Naive B cell (primary cell): Measurements from ENCODE around the gene MUCL1. TPM values are rescaled to one million over a fixed set of nuclear protein-coding genes. Genes with fewer than 3 reads are reported as not detected.
A peak's percentile ranks its signal among the peaks of the same experiment; 100 is the strongest.

Experiments used
- ATAC-seq, 2 donors: fragments of 150-1000 bp; cut with Tn5 transposase; 2 replicates each; pipeline ENCODE4 v1.10.0; 2021; ENCODE audit warnings: low read depth in 2 of 2, mild to moderate bottlenecking in 2 of 2, moderate library complexity in 2 of 2
- DNase-seq: peaks from one replicate; pipeline ENCODE4 v3.0.0; 2022
- H3K27ac Mint-ChIP-seq, 6 donors: one replicate each; pipeline ENCODE4 v1.8.0; 2020 to 2022; ENCODE audit warnings: mild to moderate bottlenecking in 6 of 6, mixed read lengths in 6 of 6, moderate library complexity in 5 of 6, inconsistent platforms in 2 of 6
- H3K27me3 Mint-ChIP-seq, 3 donors: one replicate each; pipeline ENCODE4 v1.8.0; 2021 to 2022; ENCODE audit warnings: mixed read lengths in 3 of 3, mild to moderate bottlenecking in 1 of 3
- H3K36me3 Mint-ChIP-seq, 2 donors: one replicate each; pipeline ENCODE4 v1.8.0; 2020 to 2022; ENCODE audit warnings: mixed read lengths in 2 of 2, inconsistent platforms in 1 of 2, mild to moderate bottlenecking in 1 of 2
- H3K4me1 Mint-ChIP-seq, 3 donors: one replicate each; pipeline ENCODE4 v1.8.0; 2020 to 2022; ENCODE audit warnings: mixed read lengths in 3 of 3, inconsistent platforms in 1 of 3, mild to moderate bottlenecking in 1 of 3, moderate library complexity in 1 of 3
- H3K4me3 Mint-ChIP-seq, 8 donors: one replicate each; pipeline ENCODE4 v1.8.0; 2020 to 2022; ENCODE audit warnings: mild to moderate bottlenecking in 8 of 8, mixed read lengths in 8 of 8, moderate library complexity in 8 of 8, inconsistent platforms in 2 of 8
- H3K9me3 Mint-ChIP-seq, 7 donors: one replicate each; pipeline ENCODE4 v1.8.0; 2020 to 2022; ENCODE audit warnings: mixed read lengths in 7 of 7, mild to moderate bottlenecking in 5 of 7, inconsistent platforms in 2 of 7, moderate library complexity in 1 of 7
- polyA plus RNA-seq, 6 donors: library from polyadenylated mRNA; unstranded; fragments of 300-500 nt; fragmentation: Illumina TruSeq; gene quantifications; one replicate each; pipeline ENCODE4 v1.2.3, GENCODE V29; 2021; ENCODE audit warnings: low read depth in 6 of 6

Gene MUCL1, protein sequence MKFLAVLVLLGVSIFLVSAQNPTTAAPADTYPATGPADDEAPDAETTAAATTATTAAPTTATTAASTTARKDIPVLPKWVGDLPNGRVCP
- not detected for polyA plus RNA-seq

DNA sequence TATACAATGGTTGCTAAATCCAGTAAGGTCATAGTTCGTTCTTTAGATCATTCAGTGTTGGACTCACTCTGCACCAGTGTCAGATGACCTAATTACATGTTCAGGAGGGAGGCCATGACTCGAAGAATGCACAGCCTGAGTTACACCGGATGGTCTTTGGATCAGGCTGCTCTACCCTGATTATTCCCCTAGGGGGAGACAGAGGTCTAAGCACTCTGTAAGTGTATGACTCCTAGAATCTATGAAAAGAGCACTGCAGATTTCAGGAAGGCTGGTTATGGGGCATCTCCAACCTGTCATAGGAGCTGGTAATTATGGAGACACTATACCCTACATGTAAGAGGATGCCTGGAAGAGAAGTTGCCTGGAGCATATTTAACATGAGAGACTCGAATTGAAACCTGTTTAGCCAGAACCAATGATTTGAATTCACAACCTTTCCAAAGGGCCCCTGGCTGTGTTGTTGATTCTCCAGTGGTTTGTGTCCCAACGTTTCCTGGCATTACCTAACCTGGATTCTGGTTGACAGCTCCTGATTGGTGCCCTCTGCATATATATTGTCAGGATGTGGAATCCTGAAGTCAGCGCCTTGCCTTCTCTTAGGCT is at the start of gene MUCL1:
Gene MUCL1, plus strand, starts transcription at position 584 of the 606 bp plus-strand sequence. CDS start 67 bp downstream, outside the sequence.
- Mint-ChIP-seq H3K4me1 (no peaks in the 10 kb centered on the region), H3K27ac (peak within 1 kb of the TSS in 2 of 6 donors; percentile 19 to 62), H3K27me3 (peaks cover 4 to 12% (median 8%) of the 10 kb centered on the region in 3 donors), H3K4me3 (no peak within 1 kb of the TSS), H3K9me3 (no peaks in the 10 kb centered on the region), H3K36me3 (no peaks in the 10 kb centered on the region)
- peak; percentile 42 for DNase-seq
- peak; percentile 75 to 87 for ATAC-seq

DNA sequence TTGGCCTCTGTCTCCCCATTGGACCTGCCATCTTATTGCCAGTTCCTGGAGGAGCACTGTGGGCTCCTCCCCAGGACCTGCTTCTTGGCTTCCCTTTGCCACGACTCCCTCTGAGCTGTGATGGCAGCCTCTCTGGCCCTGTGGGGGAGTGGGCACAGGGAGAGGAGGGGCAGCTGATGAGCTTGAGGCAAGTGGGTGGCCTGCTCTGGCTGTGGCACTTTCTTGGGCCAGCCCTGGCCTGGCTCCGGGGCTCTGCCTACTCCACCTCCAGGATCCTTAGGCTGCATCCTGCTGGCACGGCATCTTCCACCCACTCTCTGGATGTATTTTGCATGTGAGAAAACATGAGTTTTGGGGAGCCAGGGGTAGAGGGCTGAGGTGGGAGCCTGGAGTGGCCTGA is 32.6 kb upstream of the MUCL1 start:
- Mint-ChIP-seq H3K27ac (no peak overlapping the region), H3K9me3 (peaks cover 2 to 37% (median 12%) of the 10 kb centered on the region in 7 donors)
- ATAC-seq, result no peak

DNA sequence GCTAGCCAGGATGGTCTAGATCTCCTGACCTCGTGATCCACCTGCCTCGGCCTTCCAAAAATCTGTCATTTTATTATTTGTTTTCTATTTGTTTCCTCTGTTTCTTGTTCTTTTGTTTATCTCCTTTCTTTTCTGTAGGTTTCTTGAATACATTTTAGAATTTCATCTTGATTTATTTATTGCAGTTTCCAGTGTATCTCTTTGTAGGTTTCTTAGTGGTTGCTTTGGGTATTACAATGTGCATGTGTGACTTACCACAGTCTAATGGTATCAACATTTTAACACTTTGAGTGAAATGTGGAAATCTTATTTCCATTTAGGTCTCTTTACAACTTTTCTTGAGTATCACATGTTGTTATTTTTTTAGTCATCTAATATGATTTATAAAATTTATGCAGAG is 29.9 kb upstream of the MUCL1 start:
- Mint-ChIP-seq H3K36me3 (peaks cover 0 to 7% of the 10 kb centered on the region in 2 donors), H3K9me3 (peaks cover 2 to 25% (median 9%) of the 10 kb centered on the region in 7 donors), H3K4me3 (no peak overlapping the region), H3K27me3 (peaks cover 19 to 30% (median 28%) of the 10 kb centered on the region in 3 donors), H3K27ac (no peak overlapping the region), H3K4me1 (no peaks in the 10 kb centered on the region)
- no peak for DNase-seq
- ATAC-seq, result no peak

More for the DNA sequence above, 32.6 kb upstream of the MUCL1 start:
- Mint-ChIP-seq H3K27me3 (peaks cover 24 to 33% (median 30%) of the 10 kb centered on the region in 3 donors), H3K36me3 (peaks cover 0 to 8% of the 10 kb centered on the region in 2 donors), H3K4me1 (no peaks in the 10 kb centered on the region), H3K4me3 (no peak overlapping the region)
- no peak for DNase-seq

DNA sequence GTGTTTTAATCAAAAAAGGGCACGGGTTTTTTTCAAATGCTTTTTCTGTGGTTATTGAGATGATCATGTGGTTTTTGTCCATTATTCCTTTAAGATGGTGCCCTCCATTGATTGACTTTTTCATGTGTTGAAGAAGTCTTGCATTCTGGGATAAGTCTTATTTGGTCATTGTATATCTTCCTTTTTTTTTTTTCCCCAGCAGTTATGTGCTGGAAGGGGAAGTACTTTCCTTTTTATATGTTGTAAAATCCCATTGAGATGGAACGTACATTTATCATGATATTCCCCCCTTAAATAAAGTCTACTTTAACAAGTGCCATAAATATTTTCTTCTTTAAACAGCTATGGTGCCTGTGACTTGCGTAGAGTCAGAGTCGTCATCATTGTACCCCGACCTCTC is 24.8 kb upstream of the MUCL1 start:
- Mint-ChIP-seq H3K4me3 (no peak overlapping the region), H3K9me3 (peaks cover 0 to 2% (median 0%) of the 10 kb centered on the region in 7 donors), H3K27ac (no peak overlapping the region)

DNA sequence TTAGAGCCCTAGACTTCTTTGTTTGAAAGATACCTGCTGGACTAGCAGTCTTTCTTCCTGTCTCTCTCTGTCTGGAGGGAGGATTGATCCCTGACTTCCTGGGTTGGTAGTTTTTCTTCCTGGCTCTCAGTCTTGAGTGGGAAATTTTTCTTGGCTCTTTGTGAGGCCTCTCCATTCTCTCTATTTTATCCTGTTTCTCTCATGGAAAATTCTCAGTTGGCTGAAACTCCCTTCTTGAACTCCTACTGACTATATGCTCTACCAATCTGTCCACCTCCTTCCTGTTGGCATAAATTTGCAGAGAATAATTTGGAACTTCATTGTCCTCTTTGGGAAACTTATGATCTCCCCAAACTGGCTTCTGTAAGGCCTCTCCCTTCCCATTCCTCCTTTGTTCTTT is 24.1 kb upstream of the MUCL1 start:
- peaks cover 0 to 6% (median 0%) of the 10 kb centered on the region in 7 donors for H3K9me3 Mint-ChIP-seq
- no peaks in the 10 kb centered on the region for H3K36me3 Mint-ChIP-seq
- H3K4me3 Mint-ChIP-seq, result no peak overlapping the region
- H3K27ac Mint-ChIP-seq, result peak overlapping the region in 1 of 6 donors; percentile 62
- no peaks in the 10 kb centered on the region for H3K4me1 Mint-ChIP-seq
- H3K27me3 Mint-ChIP-seq, result peaks cover 8 to 21% (median 16%) of the 10 kb centered on the region in 3 donors
- no peak for ATAC-seq
- DNase-seq, result no peak

More for the DNA sequence above, 24.8 kb upstream of the MUCL1 start:
- DNase-seq (no peak), ATAC-seq (no peak)
- no peaks in the 10 kb centered on the region for H3K36me3 Mint-ChIP-seq
- no peaks in the 10 kb centered on the region for H3K4me1 Mint-ChIP-seq
- peaks cover 9 to 22% (median 11%) of the 10 kb centered on the region in 3 donors for H3K27me3 Mint-ChIP-seq

DNA sequence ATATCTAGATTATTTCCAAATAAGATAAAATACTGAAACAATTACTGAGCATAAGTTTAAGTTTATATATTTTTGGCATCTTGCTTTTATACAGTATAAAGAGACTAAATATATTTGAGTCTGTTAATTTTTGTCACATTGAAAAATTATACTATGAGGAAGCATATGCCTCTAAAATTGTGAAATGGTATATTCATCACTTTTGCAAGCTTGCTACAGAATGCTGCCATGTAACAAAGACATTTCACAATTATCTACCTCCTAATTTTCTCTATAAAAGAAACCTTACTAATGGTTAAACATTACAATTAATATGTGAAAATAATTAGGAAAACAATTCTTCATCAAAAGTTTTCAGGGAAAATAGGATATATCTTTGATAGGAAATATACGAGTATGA is 22.7 kb upstream of the MUCL1 start:
- peaks cover 22 to 34% (median 30%) of the 10 kb centered on the region in 3 donors for H3K27me3 Mint-ChIP-seq
- H3K9me3 Mint-ChIP-seq, result peaks cover 0 to 9% (median 0%) of the 10 kb centered on the region in 7 donors

DNA sequence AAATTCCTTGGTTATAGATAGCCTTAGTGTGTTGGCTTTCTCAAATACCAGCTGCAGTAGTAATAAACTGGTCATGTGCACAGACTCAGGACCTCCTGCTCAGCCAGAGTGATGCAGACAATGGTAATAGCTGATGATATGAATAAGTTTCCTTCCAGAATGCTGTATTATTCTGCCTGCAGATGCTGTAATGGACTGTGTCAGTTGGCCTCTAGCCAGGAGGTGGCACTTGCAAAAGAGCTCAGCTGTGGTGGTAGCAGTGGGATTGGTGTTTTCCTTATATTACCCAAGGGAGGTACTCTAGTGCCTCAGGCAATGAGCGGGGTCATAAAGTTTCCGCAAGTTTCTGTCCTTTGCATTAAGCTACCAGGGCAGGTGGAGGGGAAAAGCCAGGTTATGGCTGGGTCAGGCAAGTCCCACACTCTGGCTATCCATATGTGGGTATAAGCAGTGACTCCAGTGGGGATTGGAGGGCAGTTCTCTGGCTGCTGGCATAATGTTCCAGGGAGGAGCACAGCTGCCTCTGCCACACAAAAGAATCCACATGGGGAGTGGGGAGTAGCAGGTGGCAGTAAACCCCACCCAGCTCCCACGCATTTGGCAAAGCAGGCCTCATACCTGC is 14.0 kb upstream of the MUCL1 start:
- H3K27me3 Mint-ChIP-seq, result peaks cover 35 to 47% (median 41%) of the 10 kb centered on the region in 3 donors
- ATAC-seq, result no peak
- no peak overlapping the region for H3K27ac Mint-ChIP-seq
- peaks cover 0 to 35% (median 17%) of the 10 kb centered on the region in 7 donors for H3K9me3 Mint-ChIP-seq
- no peaks in the 10 kb centered on the region for H3K4me1 Mint-ChIP-seq
- H3K36me3 Mint-ChIP-seq, result peaks cover 7 to 8% of the 10 kb centered on the region in 2 donors
- no peak for DNase-seq
- H3K4me3 Mint-ChIP-seq, result no peak overlapping the region

More for the DNA sequence above, 22.7 kb upstream of the MUCL1 start:
- no peak overlapping the region for H3K27ac Mint-ChIP-seq
- no peak overlapping the region for H3K4me3 Mint-ChIP-seq
- H3K4me1 Mint-ChIP-seq, result no peaks in the 10 kb centered on the region
- DNase-seq (no peak), ATAC-seq (no peak)
- no peaks in the 10 kb centered on the region for H3K36me3 Mint-ChIP-seq

DNA sequence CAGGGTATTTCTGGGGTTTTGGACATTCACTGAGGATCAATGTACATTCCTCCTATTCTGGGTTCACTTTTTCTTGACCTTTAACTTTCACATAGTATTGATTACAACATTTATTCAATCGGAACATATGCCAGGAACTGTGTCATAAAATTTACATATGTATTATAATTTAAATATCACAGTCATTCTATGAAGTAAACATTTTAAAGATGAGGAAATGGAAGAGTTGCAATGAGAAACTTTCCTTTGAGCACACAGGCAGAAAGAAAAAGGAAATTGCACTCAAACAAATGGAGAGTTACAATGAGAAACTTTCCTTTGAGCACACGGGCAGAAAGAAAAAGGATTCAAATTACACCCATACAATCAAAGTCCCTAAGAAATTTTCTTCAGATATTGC is 3.1 kb downstream of the MUCL1 start:
- Mint-ChIP-seq H3K27ac (no peak overlapping the region), H3K4me1 (no peaks in the 10 kb centered on the region), H3K27me3 (peaks cover 17 to 35% (median 27%) of the 10 kb centered on the region in 3 donors), H3K9me3 (peaks cover 0 to 4% (median 2%) of the 10 kb centered on the region in 7 donors), H3K4me3 (no peak overlapping the region), H3K36me3 (peaks cover 0 to 7% of the 10 kb centered on the region in 2 donors)
- ATAC-seq (no peak), DNase-seq (no peak)

DNA sequence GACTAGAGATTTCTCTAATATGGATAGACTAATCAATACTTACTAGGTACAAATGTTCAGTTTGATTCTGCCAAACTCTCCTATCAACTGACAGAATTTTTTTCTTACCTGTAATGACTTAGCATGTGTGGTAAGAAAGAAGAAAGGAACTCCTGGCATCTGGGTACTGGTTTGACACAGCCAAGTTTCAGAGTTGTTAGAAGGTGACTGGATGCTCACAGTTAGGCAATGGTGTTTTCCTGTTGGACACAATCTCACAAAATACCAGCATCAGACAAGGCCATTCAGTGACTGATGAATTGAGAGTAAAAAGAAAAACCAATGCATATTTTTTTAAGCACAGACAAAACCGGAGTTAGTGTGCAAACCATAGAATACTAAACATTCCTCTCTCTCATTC is 4.2 kb downstream of the MUCL1 start:
- Mint-ChIP-seq H3K36me3 (peaks cover 0 to 8% of the 10 kb centered on the region in 2 donors), H3K9me3 (peaks cover 0 to 4% (median 2%) of the 10 kb centered on the region in 7 donors), H3K4me3 (no peak overlapping the region), H3K27ac (no peak overlapping the region), H3K27me3 (peaks cover 19 to 44% (median 39%) of the 10 kb centered on the region in 3 donors), H3K4me1 (no peaks in the 10 kb centered on the region)
- no peak for DNase-seq
- no peak for ATAC-seq

DNA sequence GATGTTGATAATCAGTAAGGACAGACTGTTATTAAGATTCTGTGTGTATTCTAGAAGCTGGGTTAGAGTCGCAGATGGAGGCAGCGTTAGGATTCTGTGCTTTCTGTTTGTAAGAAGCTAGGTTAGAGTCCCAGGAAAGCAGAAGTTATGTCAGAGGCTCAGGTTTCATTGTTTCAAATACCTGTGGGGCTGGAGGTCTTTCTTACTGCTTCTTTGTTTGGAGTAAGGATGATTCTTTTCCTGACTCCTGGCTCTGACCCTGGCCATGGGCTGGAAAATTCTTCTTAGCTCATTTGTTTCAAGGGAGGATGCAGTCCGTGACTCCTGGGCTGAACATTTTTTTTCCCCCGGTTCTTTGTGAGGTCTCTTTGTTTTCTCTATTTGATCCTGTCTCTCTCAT is 5.2 kb downstream of the MUCL1 start:
- H3K4me3 Mint-ChIP-seq, result no peak overlapping the region
- H3K9me3 Mint-ChIP-seq, result peaks cover 0 to 4% (median 2%) of the 10 kb centered on the region in 7 donors
- ATAC-seq (no peak), DNase-seq (no peak)
- H3K27me3 Mint-ChIP-seq, result peaks cover 23 to 44% (median 43%) of the 10 kb centered on the region in 3 donors
- H3K36me3 Mint-ChIP-seq, result peaks cover 0 to 8% of the 10 kb centered on the region in 2 donors
- no peak overlapping the region for H3K27ac Mint-ChIP-seq
- H3K4me1 Mint-ChIP-seq, result no peaks in the 10 kb centered on the region

DNA sequence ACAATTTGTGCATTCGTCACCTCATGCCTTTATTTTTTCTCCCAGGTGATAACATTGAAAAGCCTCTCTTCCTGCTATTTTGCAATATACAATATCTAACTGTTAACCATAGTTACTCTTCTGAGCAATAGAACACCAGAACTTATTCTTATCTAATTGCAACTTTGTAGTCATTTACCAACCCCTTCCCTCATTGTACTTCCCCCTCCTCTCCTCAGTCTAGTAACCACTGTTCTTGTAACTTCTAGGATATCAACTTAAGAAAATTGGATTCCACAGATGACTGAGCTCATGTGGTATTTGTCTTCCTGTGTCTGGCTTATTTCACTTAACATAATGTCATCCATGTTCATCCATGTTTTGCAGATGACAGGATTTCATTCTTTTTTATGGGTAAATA is 7.6 kb downstream of the MUCL1 start:
- peaks cover 0 to 4% (median 2%) of the 10 kb centered on the region in 7 donors for H3K9me3 Mint-ChIP-seq
- H3K27ac Mint-ChIP-seq, result no peak overlapping the region
- H3K4me1 Mint-ChIP-seq, result no peaks in the 10 kb centered on the region
- H3K36me3 Mint-ChIP-seq, result peaks cover 0 to 8% of the 10 kb centered on the region in 2 donors
- peaks cover 23 to 49% (median 44%) of the 10 kb centered on the region in 3 donors for H3K27me3 Mint-ChIP-seq
- DNase-seq (no peak), ATAC-seq (no peak)
- no peak overlapping the region for H3K4me3 Mint-ChIP-seq

DNA sequence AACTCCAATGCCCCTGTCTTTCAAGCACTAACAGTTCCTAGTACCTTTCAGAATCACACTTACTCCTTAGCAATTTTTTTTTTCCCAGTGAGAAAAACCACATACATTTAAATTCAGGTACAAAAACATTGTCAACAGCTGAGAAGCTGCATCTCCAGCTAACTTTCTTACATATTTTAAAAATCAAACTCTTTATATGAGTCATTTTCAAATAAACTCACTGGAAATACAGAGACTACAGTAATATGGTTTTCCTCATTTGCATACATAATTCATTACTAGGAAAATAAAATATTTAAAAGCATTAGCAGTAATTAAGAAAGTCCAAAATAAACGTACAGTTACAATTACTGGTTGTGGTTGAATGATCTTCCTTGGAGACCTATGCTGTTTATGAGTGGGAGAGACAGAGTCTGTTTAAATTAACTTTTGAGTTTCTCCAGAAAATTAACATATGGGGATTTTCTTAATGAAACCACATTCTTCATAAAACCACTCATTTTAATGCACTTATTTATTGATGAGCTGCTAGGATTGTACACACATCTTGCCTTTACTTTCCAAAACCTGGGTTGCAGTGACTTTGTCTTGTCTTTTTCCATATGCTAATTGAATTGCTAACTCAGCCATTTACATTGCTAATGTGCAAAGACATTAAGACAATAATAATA is 9.8 kb downstream of the MUCL1 start:
- Mint-ChIP-seq H3K9me3 (peaks cover 0 to 4% (median 2%) of the 10 kb centered on the region in 7 donors), H3K4me1 (no peaks in the 10 kb centered on the region), H3K27ac (no peak overlapping the region), H3K27me3 (peaks cover 27 to 57% (median 49%) of the 10 kb centered on the region in 3 donors), H3K36me3 (peaks cover 0 to 8% of the 10 kb centered on the region in 2 donors), H3K4me3 (no peak overlapping the region)
- ATAC-seq, result no peak
- DNase-seq, result no peak

DNA sequence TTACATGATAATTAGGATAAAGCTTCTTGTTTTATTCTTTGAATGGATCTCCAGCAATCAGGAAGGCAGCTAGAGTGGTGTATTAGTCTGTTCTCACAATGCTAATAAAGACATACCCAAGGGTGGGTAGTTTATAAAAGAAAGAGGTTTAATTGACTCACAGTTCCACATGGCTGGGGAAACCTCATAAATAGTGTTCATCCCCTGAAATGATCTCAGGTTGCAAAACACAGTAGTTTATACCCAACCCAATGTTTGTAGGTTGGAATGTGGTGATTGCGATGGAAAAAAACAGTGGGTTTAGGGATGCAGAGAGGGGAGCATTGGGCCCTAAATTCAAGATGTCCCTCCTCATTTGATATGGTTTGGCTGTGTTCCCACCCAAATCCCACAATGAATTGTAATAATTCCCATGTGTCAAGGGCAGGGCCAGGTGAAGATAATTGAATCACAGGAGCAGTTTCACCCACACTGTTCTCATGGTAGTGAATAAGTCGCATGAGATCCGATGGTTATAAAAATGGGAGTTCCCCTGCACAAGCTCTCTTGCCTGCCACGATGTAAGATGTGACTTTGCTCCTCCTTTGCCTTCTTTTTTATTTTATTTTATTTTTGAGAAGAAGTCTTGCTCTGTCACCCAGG is 11.5 kb downstream of the MUCL1 start:
- H3K27me3 Mint-ChIP-seq, result peaks cover 25 to 55% (median 52%) of the 10 kb centered on the region in 3 donors
- H3K27ac Mint-ChIP-seq, result no peak overlapping the region
- peaks cover 0 to 8% of the 10 kb centered on the region in 2 donors for H3K36me3 Mint-ChIP-seq
- peaks cover 0 to 4% (median 2%) of the 10 kb centered on the region in 7 donors for H3K9me3 Mint-ChIP-seq
- H3K4me1 Mint-ChIP-seq, result no peaks in the 10 kb centered on the region
- ATAC-seq (no peak), DNase-seq (no peak)
- H3K4me3 Mint-ChIP-seq, result no peak overlapping the region
